ENCODE data around the gene SREBF2.

SREBF2 gene

GRCh38 chr22:41810022-41810421 lies 22.9 kb upstream of the SREBF2 start:
- H3K36me3 Mint-ChIP-seq (ENCODE audit: low read depth): peaks cover 51% of the 10 kb centered on the region
- no peak overlapping the region for H3K4me3 Mint-ChIP-seq
- H3K4me1 Mint-ChIP-seq: peaks cover 14% of the 10 kb centered on the region
- no peaks in the 10 kb centered on the region for H3K9me3 Mint-ChIP-seq
- H3K27ac Mint-ChIP-seq: peak overlapping the region; percentile 71
- TF ChIP-seq CTCF (IDR thresholded peaks at IDR 0.05): no peak
- peaks cover 3% of the 10 kb centered on the region for H3K27me3 Mint-ChIP-seq (ENCODE audit: low read depth, poor library complexity)
- no peak for DNase-seq

- Mint-ChIP-seq H3K9me3 (no peaks in the 10 kb centered on the region), H3K4me3 (no peak overlapping the region), H3K4me1 (peaks cover 23% of the 10 kb centered on the region), H3K27me3 (ENCODE audit: low read depth, poor library complexity) (peaks cover 3% of the 10 kb centered on the region), H3K36me3 (ENCODE audit: low read depth) (peaks cover 62% of the 10 kb centered on the region), H3K27ac (no peak overlapping the region)
- no peak for DNase-seq
- no peak for TF ChIP-seq CTCF (IDR thresholded peaks at IDR 0.05)
Measured at GRCh38 chr22:41812805-41813545, 19.9 kb upstream of the SREBF2 start.

- Mint-ChIP-seq H3K4me3 (no peak overlapping the region), H3K4me1 (peaks cover 16% of the 10 kb centered on the region), H3K27me3 (ENCODE audit: low read depth, poor library complexity) (peaks cover 3% of the 10 kb centered on the region), H3K27ac (no peak overlapping the region), H3K36me3 (ENCODE audit: low read depth) (peaks cover 59% of the 10 kb centered on the region), H3K9me3 (no peaks in the 10 kb centered on the region)
- TF ChIP-seq CTCF (IDR thresholded peaks at IDR 0.05): no peak
- DNase-seq: no peak
Measured at GRCh38 chr22:41813726-41814410, 19.0 kb upstream of the SREBF2 start.

GRCh38 chr22:41815716-41816115 lies 17.2 kb upstream of the SREBF2 start:
- no peak for TF ChIP-seq CTCF (IDR thresholded peaks at IDR 0.05)
- peaks cover 55% of the 10 kb centered on the region for H3K36me3 Mint-ChIP-seq (ENCODE audit: low read depth)
- no peak overlapping the region for H3K4me3 Mint-ChIP-seq
- H3K27ac Mint-ChIP-seq: no peak overlapping the region
- no peaks in the 10 kb centered on the region for H3K9me3 Mint-ChIP-seq
- no peak for DNase-seq
- H3K27me3 Mint-ChIP-seq (ENCODE audit: low read depth, poor library complexity): peaks cover 3% of the 10 kb centered on the region
- H3K4me1 Mint-ChIP-seq: peaks cover 15% of the 10 kb centered on the region

- H3K27me3 Mint-ChIP-seq (ENCODE audit: low read depth, poor library complexity): peaks cover 3% of the 10 kb centered on the region
- no peak for DNase-seq
Measured at GRCh38 chr22:41816241-41816640, 16.7 kb upstream of the SREBF2 start.

More at GRCh38 chr22:41816241-41816640, 16.7 kb upstream of the SREBF2 start:
- Mint-ChIP-seq H3K36me3 (ENCODE audit: low read depth) (peaks cover 53% of the 10 kb centered on the region), H3K27ac (no peak overlapping the region), H3K4me3 (no peak overlapping the region), H3K9me3 (no peaks in the 10 kb centered on the region), H3K4me1 (peaks cover 20% of the 10 kb centered on the region)
- TF ChIP-seq CTCF (IDR thresholded peaks at IDR 0.05): no peak
